MM.1S (cell line): ENCODE data around the gene TXNIP.

Source experiments
- DNase-seq: peaks from one replicate; pipeline ENCODE4 v3.0.0-alpha.2; 2015
- H2AFZ ChIP-seq: fragments of 300-600 bp; sonication (generic); 2 replicates; pipeline ENCODE4 v1.6.0; 2016; ENCODE audit warnings: antibody characterized with exemption, low read length
- H3F3A ChIP-seq: fragments of 300-600 bp; sonication (generic); 2 replicates; pipeline ENCODE4 v1.6.1; 2016; ENCODE audit warnings: mild to moderate bottlenecking, antibody characterized with exemption, low read length, moderate library complexity, mixed read lengths; ENCODE audit not compliant: insufficient read depth
- H3K27ac ChIP-seq: fragments of 300-600 bp; sonication (generic); 2 replicates; pipeline ENCODE4 v1.5.1; 2016; ENCODE audit warnings: mild to moderate bottlenecking, low read length
- H3K27me3 ChIP-seq: fragments of 300-600 bp; sonication (generic); replicated peaks from 2 replicates; pipeline ENCODE4 v1.6.0; 2016; ENCODE audit warnings: low read length; ENCODE audit not compliant: insufficient read depth
- H3K36me3 ChIP-seq: fragments of 300-600 bp; sonication (generic); replicated peaks from 2 replicates; pipeline ENCODE4 v1.6.1; 2016; ENCODE audit warnings: mild to moderate bottlenecking, low read length, mixed read lengths; ENCODE audit not compliant: insufficient read depth
- H3K4me1 ChIP-seq: fragments of 300-600 bp; sonication (generic); 2 replicates; pipeline ENCODE4 v1.6.1; 2016; ENCODE audit warnings: low read length, mixed read lengths
- H3K4me2 ChIP-seq: fragments of 300-600 bp; sonication (generic); 2 replicates; pipeline ENCODE4 v1.6.0; 2016; ENCODE audit warnings: low read depth, low read length
- H3K4me3 ChIP-seq: fragments of 300-600 bp; sonication (generic); 2 replicates; pipeline ENCODE4 v1.5.1; 2016; ENCODE audit warnings: low read length, mixed read lengths
- H3K79me2 ChIP-seq: fragments of 300-600 bp; sonication (generic); 2 replicates; pipeline ENCODE4 v1.6.1; 2016; ENCODE audit warnings: mixed run types, low read length, mixed read lengths
- H3K9ac ChIP-seq: fragments of 300-600 bp; sonication (generic); 2 replicates; pipeline ENCODE4 v1.6.1; 2016; ENCODE audit warnings: low read length, mixed read lengths
- H3K9me2 ChIP-seq: fragments of 300-600 bp; sonication (generic); replicated peaks from 2 replicates; pipeline ENCODE4 v1.6.1; 2016; ENCODE audit warnings: mild to moderate bottlenecking, low read length, mixed read lengths; ENCODE audit not compliant: insufficient read depth
- H3K9me3 ChIP-seq: fragments of 300-600 bp; sonication (generic); replicated peaks from 2 replicates; pipeline ENCODE4 v1.6.1; 2016; ENCODE audit warnings: mild to moderate bottlenecking, low read length, mixed read lengths; ENCODE audit not compliant: insufficient read depth
- H4K20me1 ChIP-seq: fragments of 300-600 bp; sonication (generic); 2 replicates; pipeline ENCODE4 v1.6.1; 2016; ENCODE audit warnings: mild to moderate bottlenecking, low read length, moderate library complexity, mixed read lengths; ENCODE audit not compliant: insufficient read depth
- EZH2 ChIP-seq: fragments of 300-600 bp; sonication (generic); optimal IDR thresholded peaks from 2 replicates; pipeline ENCODE3; 2017; ENCODE audit warnings: low read depth, mild to moderate bottlenecking, antibody characterized with exemption, low read length, mixed read lengths
- EZH2phosphoT487 ChIP-seq: fragments of 300-600 bp; sonication (generic); IDR thresholded peaks from 2 replicates; pipeline ENCODE4 v1.6.1; 2018; ENCODE audit warnings: antibody characterized with exemption, low read length
- TF ChIP-seq, protein P1 (sequence below): fragments of 300-600 bp; sonication (generic); IDR thresholded peaks from 2 replicates; pipeline ENCODE4 v1.5.1; 2016; ENCODE audit warnings: antibody characterized with exemption, low read length, mixed read lengths

Gene TXNIP

DNA sequence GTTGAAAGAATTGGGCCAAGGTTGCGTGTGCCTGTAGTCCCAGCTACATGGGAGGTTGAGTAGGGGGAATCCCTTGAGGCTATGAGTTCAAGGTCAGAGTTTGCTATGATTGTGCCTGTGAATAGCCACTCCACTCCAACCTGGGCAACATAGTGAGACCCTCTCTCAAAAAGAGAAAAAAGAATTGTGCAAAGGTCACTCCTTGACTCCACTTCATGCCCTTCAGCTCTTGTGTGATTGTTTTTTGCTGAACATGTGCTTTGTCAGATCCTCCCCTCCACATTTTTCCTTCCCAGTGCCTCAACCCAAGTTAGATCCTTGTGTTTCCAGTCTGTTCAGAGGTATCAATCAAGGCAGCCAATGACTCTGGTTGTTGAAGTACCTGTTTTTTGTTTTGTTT lies 8.5 kb downstream of the TXNIP start:
- Histone ChIP-seq H3K4me2 (no peak overlapping the region), H3K9me2 (no peaks in the 10 kb centered on the region), H2AFZ (no peak overlapping the region)

DNA sequence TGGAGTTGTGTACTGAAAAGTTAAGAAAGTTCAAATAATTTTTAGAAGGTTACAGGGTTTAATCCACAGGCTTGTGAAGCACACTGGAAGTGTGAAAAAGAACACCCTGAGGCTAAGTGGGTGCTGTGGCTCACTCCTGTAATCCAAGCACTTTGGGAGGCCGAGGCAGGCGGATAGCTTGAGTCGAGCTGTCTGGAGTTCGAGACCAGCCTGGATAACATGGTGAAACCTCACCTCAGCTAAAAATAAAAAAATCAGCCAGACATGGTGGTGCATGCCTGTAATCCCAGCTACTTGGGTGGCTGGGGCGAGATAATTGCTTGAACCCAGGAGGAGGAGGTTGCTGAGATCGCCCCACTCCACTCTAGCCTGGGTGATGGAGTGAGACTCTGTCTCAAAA lies 9.8 kb downstream of the TXNIP start:
- Histone ChIP-seq H3K36me3 (no peaks in the 10 kb centered on the region), H4K20me1 (no peaks in the 10 kb centered on the region), H3K79me2 (0 out of 2 replicates have a peak, but pooled peaks cover 7% of the 10 kb centered on the region), H3K4me3 (no peak overlapping the region), H3K27me3 (no peaks in the 10 kb centered on the region), H3K9ac (no peak overlapping the region), H3K9me2 (no peaks in the 10 kb centered on the region), H3K9me3 (no peaks in the 10 kb centered on the region), H3F3A (peaks cover 56% of the 10 kb centered on the region), H3K4me2 (no peak overlapping the region), H3K27ac (no peak overlapping the region), H2AFZ (no peak overlapping the region), H3K4me1 (peaks cover 47% of the 10 kb centered on the region)
- TF ChIP-seq EZH2phosphoT487 = no peak
- TF ChIP-seq EZH2 = no peak
- TF ChIP-seq, protein P1, sequence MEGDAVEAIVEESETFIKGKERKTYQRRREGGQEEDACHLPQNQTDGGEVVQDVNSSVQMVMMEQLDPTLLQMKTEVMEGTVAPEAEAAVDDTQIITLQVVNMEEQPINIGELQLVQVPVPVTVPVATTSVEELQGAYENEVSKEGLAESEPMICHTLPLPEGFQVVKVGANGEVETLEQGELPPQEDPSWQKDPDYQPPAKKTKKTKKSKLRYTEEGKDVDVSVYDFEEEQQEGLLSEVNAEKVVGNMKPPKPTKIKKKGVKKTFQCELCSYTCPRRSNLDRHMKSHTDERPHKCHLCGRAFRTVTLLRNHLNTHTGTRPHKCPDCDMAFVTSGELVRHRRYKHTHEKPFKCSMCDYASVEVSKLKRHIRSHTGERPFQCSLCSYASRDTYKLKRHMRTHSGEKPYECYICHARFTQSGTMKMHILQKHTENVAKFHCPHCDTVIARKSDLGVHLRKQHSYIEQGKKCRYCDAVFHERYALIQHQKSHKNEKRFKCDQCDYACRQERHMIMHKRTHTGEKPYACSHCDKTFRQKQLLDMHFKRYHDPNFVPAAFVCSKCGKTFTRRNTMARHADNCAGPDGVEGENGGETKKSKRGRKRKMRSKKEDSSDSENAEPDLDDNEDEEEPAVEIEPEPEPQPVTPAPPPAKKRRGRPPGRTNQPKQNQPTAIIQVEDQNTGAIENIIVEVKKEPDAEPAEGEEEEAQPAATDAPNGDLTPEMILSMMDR = no peak
- no peak for DNase-seq

More for the DNA sequence above, 8.5 kb downstream of the TXNIP start:
- Histone ChIP-seq H3K27ac (no peak overlapping the region), H3F3A (peaks cover 57% of the 10 kb centered on the region), H3K4me1 (peaks cover 38% of the 10 kb centered on the region), H3K79me2 (no peaks in the 10 kb centered on the region), H3K9me3 (no peaks in the 10 kb centered on the region), H3K9ac (no peak overlapping the region), H3K36me3 (peaks cover 5% of the 10 kb centered on the region; the same call in 1 of the 2 replicates), H3K27me3 (no peaks in the 10 kb centered on the region), H4K20me1 (no peaks in the 10 kb centered on the region), H3K4me3 (no peak overlapping the region)
- TF ChIP-seq, protein P1 = no peak
- TF ChIP-seq EZH2 (no peak), EZH2phosphoT487 (no peak)
- DNase-seq = no peak

DNA sequence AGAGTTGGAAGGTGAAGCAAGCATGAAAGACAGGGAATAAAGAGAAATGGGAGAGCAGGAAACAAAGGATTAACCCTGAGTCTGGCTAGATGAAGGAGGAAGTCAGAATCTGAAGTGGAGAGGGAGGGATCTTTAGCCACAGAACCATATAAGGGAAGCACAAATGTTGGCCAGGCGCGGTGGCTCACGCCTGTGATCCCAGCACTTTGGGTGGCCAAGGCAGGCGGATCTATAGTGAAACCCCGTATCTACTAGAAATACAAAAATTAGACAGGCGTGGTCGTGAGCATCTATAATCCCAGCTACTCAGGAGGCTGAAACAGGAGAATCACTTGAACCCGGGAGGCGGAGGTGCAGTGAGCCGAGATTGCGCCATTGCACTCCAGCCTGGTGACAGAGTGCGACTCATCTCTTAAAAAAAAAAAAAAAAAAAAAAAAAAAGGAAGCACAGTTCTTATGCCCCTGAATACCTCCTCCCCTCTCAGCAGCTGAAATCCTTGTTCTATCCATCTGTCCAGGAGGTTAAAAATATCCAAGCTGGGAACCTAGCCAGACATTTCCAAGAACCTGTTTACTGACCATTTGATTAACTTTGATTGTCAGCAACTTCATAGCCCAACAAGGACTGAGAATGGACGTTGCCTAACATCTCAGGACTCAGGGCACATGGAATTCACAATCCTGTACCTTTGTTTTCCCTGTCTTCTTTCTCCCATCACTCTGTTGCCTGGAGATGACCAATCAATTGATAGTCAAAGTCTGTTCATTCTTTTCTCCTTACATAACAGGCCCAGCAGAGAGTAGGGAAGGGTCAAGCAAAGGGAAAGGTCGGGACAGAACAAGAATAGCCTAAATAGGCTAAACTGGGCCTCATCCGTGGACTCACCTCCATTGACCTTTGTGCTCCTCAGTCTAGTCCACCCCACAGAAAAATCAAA lies 10.6 kb downstream of the TXNIP start:
- H3K9me2 ChIP-seq = no peaks in the 10 kb centered on the region
- H3K9ac ChIP-seq = peak overlapping the region; percentile 29; the same call in 1 of the 2 replicates
- no peaks in the 10 kb centered on the region for H3K9me3 ChIP-seq
- H3K27ac ChIP-seq = peak overlapping the region; percentile 95
- H3K4me1 ChIP-seq = peaks cover 55% of the 10 kb centered on the region
- DNase-seq = no peak
- H2AFZ ChIP-seq = peak overlapping the region; percentile 33
- H3K4me3 ChIP-seq = peak overlapping the region; percentile 3; the same call in 1 of the 2 replicates
- H3K4me2 ChIP-seq = peak overlapping the region; percentile 64
- no peaks in the 10 kb centered on the region for H4K20me1 ChIP-seq
- no peaks in the 10 kb centered on the region for H3K36me3 ChIP-seq
- peaks cover 57% of the 10 kb centered on the region for H3F3A ChIP-seq
- H3K27me3 ChIP-seq = no peaks in the 10 kb centered on the region
- no peak for TF ChIP-seq EZH2phosphoT487
- TF ChIP-seq, protein P1 = no peak
- no peak for TF ChIP-seq EZH2
- H3K79me2 ChIP-seq = 0 out of 2 replicates have a peak, but pooled peaks cover 7% of the 10 kb centered on the region
